ENCODE data around the gene GSX1. TPM values are rescaled to one million over a fixed set of nuclear protein-coding genes. Genes with fewer than 3 reads are reported as not detected.
"Not testable (repeated sequence)": the region's sequence is repeated elsewhere in the genome, so short reads cannot be mapped to it uniquely, and the experiment has no call there.

GSX1 gene
- total RNA-seq, 1 experiment from 2014 or later, result not detected

- Histone ChIP-seq H4K20me1 (ENCODE audit: insufficient read depth) (no peaks in the 10 kb centered on the region), H3K4me3 (replicated peaks in 1 of 2; ENCODE audit: low read depth in 1 of 2, low read length in 2 of 2) (no peak overlapping the region), H2AFZ (ENCODE audit: low read depth, low read length, poor library complexity, severe bottlenecking) (no peak overlapping the region), H3K79me2 (ENCODE audit: insufficient read depth, low read length) (no peaks in the 10 kb centered on the region), H3K27ac (ENCODE audit: low read depth, low read length) (no peak overlapping the region), H3K9me3 (ENCODE audit: control insufficient read depth in 1 of 2, insufficient read depth in 1 of 2, low read depth in 1 of 2, low read length in 2 of 2) (no peaks in the 10 kb centered on the region), H3K4me2 (ENCODE audit: low read length) (no peak overlapping the region), H3K27me3 (ENCODE audit: insufficient read depth, low read length) (no peaks in the 10 kb centered on the region), H3K4me1 (ENCODE audit: control insufficient read depth in 1 of 2, insufficient read depth in 2 of 2, low read length in 2 of 2) (peaks cover 0 to 7% of the 10 kb centered on the region in 2 experiments; a peak in 1 of 4 replicates), H3K9me2 (ENCODE audit: insufficient read depth) (no peaks in the 10 kb centered on the region), H3K36me3 (ENCODE audit: control insufficient read depth in 1 of 2, insufficient read depth in 2 of 2, low read length in 2 of 2) (no peaks in the 10 kb centered on the region), H3K9ac (ENCODE audit: low read length) (no peak overlapping the region)
- no TSS peak for BruUV-seq (replicated peaks)
- DNase-seq (ENCODE audit: low read depth, low spot score) (no peak), ATAC-seq (no peak)
- ChIA-PET POLR2A (no interaction called here), CTCF (no interaction called here), RAD21 (ENCODE audit: low non-redundant PET in 1 of 2, low total read pairs in 2 of 2, uncharacterized antibody in 2 of 2, unreplicated experiment in 2 of 2) (no interaction called here)
- intact Hi-C loops (cut with micrococcal nuclease), result no loop called here
- TF ChIP-seq SP1 (IDR thresholded peaks at IDR 0.05; ENCODE audit: low read depth), result no peak
- TF ChIP-seq, protein P1, sequence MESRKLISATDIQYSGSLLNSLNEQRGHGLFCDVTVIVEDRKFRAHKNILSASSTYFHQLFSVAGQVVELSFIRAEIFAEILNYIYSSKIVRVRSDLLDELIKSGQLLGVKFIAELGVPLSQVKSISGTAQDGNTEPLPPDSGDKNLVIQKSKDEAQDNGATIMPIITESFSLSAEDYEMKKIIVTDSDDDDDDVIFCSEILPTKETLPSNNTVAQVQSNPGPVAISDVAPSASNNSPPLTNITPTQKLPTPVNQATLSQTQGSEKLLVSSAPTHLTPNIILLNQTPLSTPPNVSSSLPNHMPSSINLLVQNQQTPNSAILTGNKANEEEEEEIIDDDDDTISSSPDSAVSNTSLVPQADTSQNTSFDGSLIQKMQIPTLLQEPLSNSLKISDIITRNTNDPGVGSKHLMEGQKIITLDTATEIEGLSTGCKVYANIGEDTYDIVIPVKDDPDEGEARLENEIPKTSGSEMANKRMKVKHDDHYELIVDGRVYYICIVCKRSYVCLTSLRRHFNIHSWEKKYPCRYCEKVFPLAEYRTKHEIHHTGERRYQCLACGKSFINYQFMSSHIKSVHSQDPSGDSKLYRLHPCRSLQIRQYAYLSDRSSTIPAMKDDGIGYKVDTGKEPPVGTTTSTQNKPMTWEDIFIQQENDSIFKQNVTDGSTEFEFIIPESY (IDR thresholded peaks at IDR 0.05; ENCODE audit: extremely low read depth, insufficient replicate concordance, low read length), result no peak
- TF ChIP-seq ELF1 (IDR thresholded peaks at IDR 0.05; ENCODE audit: borderline replicate concordance, low read depth), result no peak
- TF ChIP-seq JUND (IDR thresholded peaks at IDR 0.05), result no peak
- no peak for TF ChIP-seq YY1 (IDR thresholded peaks at IDR 0.05; ENCODE audit: extremely low read depth, insufficient replicate concordance, low read depth, low read length)
- no peak for TF ChIP-seq SIN3A (IDR thresholded peaks at IDR 0.05; ENCODE audit: low read depth)
- no peak for TF ChIP-seq MAX (IDR thresholded peaks at IDR 0.05)
Observed at GRCh38 chr13:27813826-27814225, 21.5 kb downstream of the GSX1 start.

GRCh38 chr13:27817832-27818231, 25.5 kb downstream of the GSX1 start:
- H3K9me3 ChIP-seq (ENCODE audit: control insufficient read depth in 1 of 2, insufficient read depth in 1 of 2, low read depth in 1 of 2, low read length in 2 of 2); RAD21 ChIA-PET (ENCODE audit: low non-redundant PET in 1 of 2, low total read pairs in 2 of 2, uncharacterized antibody in 2 of 2, unreplicated experiment in 2 of 2); H4K20me1 ChIP-seq (ENCODE audit: insufficient read depth); H3K36me3 ChIP-seq (ENCODE audit: control insufficient read depth in 1 of 2, insufficient read depth in 2 of 2, low read length in 2 of 2); BruUV-seq (replicated peaks); H3K9me2 ChIP-seq (ENCODE audit: insufficient read depth); POLR2A ChIA-PET; intact Hi-C loops (cut with micrococcal nuclease); H3K79me2 ChIP-seq (ENCODE audit: insufficient read depth, low read length); H3K27ac ChIP-seq (ENCODE audit: low read depth, low read length); H3K4me3 ChIP-seq (replicated peaks in 1 of 2; ENCODE audit: low read depth in 1 of 2, low read length in 2 of 2); H3K4me2 ChIP-seq (ENCODE audit: low read length); H3K9ac ChIP-seq (ENCODE audit: low read length); H3K4me1 ChIP-seq (ENCODE audit: control insufficient read depth in 1 of 2, insufficient read depth in 2 of 2, low read length in 2 of 2); H2AFZ ChIP-seq (ENCODE audit: low read depth, low read length, poor library complexity, severe bottlenecking); ATAC-seq; DNase-seq (ENCODE audit: low read depth, low spot score): not testable (repeated sequence)
- H3K27me3 ChIP-seq (ENCODE audit: insufficient read depth, low read length), result peaks cover 13% of the 10 kb centered on the region
- CTCF ChIA-PET, result interaction anchor here (1.5 to 4.5 kb wide), 2 partner anchors 9 to 455 kb away, joined by 3 to 17 read pairs; no protein-coding TSS in a partner anchor
